ENCODE measurements around the gene ARL4D.

DNA sequence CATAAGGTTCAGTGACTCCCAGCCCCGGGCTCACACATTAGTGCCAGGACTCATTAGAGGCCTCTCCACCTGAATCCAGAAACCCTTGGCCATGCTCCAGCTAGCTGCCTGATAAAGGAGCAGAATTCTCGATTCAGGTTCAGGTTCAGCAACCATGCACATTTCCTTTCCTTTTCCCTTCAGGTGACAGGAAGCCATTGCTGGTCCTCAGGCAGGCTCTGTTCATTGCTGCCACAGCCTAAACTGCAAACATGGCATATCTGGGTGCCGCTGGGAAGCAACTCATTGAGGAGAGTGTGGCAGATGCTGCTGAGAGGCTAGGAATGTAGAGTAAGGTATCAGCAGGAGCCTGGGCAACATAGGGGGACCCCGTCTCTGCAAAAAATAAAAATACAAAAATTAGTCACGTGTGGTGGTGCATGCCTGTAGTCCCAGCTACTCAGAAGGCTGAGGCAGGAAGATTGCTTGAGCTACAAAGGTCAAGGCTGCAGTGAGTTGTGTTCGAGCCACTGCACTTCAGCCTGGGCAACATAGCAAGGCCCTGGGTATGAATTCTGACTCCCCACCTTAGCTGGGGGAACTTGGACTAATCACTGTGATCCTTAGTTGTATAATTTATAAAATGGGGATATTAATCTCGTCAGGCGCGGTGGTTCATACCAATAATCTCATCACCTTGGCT, 28.7 kb downstream of the ARL4D start:
- TF ChIP-seq, protein P1, sequence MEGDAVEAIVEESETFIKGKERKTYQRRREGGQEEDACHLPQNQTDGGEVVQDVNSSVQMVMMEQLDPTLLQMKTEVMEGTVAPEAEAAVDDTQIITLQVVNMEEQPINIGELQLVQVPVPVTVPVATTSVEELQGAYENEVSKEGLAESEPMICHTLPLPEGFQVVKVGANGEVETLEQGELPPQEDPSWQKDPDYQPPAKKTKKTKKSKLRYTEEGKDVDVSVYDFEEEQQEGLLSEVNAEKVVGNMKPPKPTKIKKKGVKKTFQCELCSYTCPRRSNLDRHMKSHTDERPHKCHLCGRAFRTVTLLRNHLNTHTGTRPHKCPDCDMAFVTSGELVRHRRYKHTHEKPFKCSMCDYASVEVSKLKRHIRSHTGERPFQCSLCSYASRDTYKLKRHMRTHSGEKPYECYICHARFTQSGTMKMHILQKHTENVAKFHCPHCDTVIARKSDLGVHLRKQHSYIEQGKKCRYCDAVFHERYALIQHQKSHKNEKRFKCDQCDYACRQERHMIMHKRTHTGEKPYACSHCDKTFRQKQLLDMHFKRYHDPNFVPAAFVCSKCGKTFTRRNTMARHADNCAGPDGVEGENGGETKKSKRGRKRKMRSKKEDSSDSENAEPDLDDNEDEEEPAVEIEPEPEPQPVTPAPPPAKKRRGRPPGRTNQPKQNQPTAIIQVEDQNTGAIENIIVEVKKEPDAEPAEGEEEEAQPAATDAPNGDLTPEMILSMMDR (IDR thresholded peaks at IDR 0.05), result no peak
- TF ChIP-seq POLR2AphosphoS5 (IDR thresholded peaks at IDR 0.05; ENCODE audit: low read depth, low read length), result no peak

Measured in Panc1 (cell line).